ENCODE data around the gene SMPD4. TPM values are rescaled to one million over a fixed set of nuclear protein-coding genes. Genes with fewer than 3 reads are reported as not detected.

SMPD4 gene
- total and polyA plus RNA-seq, 4 donors = 27.3 to 46.4 (median 28.6) TPM

Small RNA genes within 50 kb of the gene (small RNA-seq; reads per million reads assigned to genes)
- gene RNU6-1049P (ENCODE audit: low replicate concordance) = not detected

Other genes with a start within 250 kb of the SMPD4 start
- gene RAB6C, start 201.9 kb downstream of the SMPD4 start, total RNA-seq = not detected
- gene RAB6C, start 201.9 kb downstream of the SMPD4 start, polyA plus RNA-seq = under 1 TPM; 0.02 to 0.03 TPM
- gene POTEF, start 52.4 kb downstream of the SMPD4 start, total RNA-seq = under 1 TPM in 1 of 2 donors, not detected in 1; 0.09 TPM
- gene POTEF, start 52.4 kb downstream of the SMPD4 start, polyA plus RNA-seq = under 1 TPM in 1 of 2 donors, not detected in 1; 0.02 TPM
- 10 to 100 TPM; 11.7 to 14.7 TPM for gene CCDC74B, start 36.5 kb downstream of the SMPD4 start, total RNA-seq
- gene CCDC74B, start 36.5 kb downstream of the SMPD4 start, polyA plus RNA-seq = 1 to 10 TPM; 4.4 to 8.2 TPM
- gene MZT2B, start 660 bp upstream of the SMPD4 start, total RNA-seq = 100 to 1,000 TPM in 1 of 2 donors, 10 to 100 TPM in 1; 59.1 to 208 TPM
- 100 to 1,000 TPM; 170 to 243 TPM for gene MZT2B, start 660 bp upstream of the SMPD4 start, polyA plus RNA-seq
- gene TUBA3E, start 16.8 kb upstream of the SMPD4 start, total RNA-seq = not detected
- gene TUBA3E, start 16.8 kb upstream of the SMPD4 start, polyA plus RNA-seq = not detected
- 10 to 100 TPM; 40.4 to 88.5 TPM for gene IMP4, start 161.3 kb upstream of the SMPD4 start, total RNA-seq
- 100 to 1,000 TPM in 1 of 2 donors, 10 to 100 TPM in 1; 83.9 to 113 TPM for gene IMP4, start 161.3 kb upstream of the SMPD4 start, polyA plus RNA-seq
- gene PTPN18, start 174.5 kb upstream of the SMPD4 start, total RNA-seq = 10 to 100 TPM; 29.2 to 88.3 TPM
- gene PTPN18, start 174.5 kb upstream of the SMPD4 start, polyA plus RNA-seq = 10 to 100 TPM; 52.5 to 67.0 TPM